Endometrial microvascular endothelial cells (primary cell): Measurements from ENCODE around the gene HTR3D. TPM values are rescaled to one million over a fixed set of nuclear protein-coding genes. Genes with fewer than 3 reads are reported as not detected.
"Not testable (repeated sequence)": the region's sequence is repeated elsewhere in the genome, so short reads cannot be mapped to it uniquely, and the experiment has no call there.

Source experiments
- in situ Hi-C: cut with HindIII; loops from 2 replicates; pipeline ENCODE4 v1.10.0; 2017; ENCODE audit warnings: low sequenced_read_pairs, low pct_unique_long_range_greater_than_20kb; ENCODE audit errors: inconsistent ontology term
- total RNA-seq: library from RNA; depleted of rRNA; stranded (reverse); fragments of >200 nt; gene quantifications from one replicate; pipeline ENCODE4 v1.2.3, GENCODE V29; 2015; ENCODE audit errors: inconsistent ontology term

Gene HTR3D
- total RNA-seq = not detected

DNA sequence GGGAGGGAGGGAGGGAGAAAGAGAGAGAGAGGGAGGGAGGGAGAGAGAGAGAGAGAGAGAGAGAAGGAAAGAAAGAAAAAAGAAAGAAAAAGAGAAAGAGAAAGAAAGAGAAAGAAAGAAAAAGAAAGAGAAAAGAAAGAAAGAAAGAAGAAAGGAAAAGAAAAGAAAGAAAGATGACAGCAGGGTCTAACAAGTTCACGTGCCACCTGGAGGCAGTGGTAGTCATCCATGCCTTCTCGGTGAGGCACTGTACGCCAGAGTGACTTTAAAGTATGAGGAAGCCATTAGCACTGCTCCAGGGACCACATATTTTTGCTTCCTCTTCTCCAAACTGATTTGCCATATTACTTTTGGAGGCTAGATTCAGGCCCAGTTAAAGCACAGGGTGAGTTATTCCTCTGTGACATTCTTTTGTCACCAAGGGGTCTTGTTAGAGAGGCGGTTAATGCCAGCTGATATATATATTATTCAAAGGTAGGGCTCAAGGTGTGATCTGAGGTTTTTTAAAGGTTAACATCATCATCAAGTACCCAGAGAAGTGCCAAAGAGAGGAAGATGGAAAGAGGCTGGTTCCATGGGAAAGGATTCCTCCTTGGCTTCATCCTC lies at the start of gene HTR3D:
HTR3D (plus strand) TSS at position 556 of the 606 bp plus-strand sequence; CDS start at position 556, 0 bp downstream.
- in situ Hi-C loops = no loop called here

- in situ Hi-C loops = no loop called here
Measured at GRCh38 chr3:183981990-183982644, 49.4 kb upstream of the HTR3D start.

GRCh38 chr3:183984127-183984740 lies 47.3 kb upstream of the HTR3D start:
- in situ Hi-C loops = no loop called here

DNA sequence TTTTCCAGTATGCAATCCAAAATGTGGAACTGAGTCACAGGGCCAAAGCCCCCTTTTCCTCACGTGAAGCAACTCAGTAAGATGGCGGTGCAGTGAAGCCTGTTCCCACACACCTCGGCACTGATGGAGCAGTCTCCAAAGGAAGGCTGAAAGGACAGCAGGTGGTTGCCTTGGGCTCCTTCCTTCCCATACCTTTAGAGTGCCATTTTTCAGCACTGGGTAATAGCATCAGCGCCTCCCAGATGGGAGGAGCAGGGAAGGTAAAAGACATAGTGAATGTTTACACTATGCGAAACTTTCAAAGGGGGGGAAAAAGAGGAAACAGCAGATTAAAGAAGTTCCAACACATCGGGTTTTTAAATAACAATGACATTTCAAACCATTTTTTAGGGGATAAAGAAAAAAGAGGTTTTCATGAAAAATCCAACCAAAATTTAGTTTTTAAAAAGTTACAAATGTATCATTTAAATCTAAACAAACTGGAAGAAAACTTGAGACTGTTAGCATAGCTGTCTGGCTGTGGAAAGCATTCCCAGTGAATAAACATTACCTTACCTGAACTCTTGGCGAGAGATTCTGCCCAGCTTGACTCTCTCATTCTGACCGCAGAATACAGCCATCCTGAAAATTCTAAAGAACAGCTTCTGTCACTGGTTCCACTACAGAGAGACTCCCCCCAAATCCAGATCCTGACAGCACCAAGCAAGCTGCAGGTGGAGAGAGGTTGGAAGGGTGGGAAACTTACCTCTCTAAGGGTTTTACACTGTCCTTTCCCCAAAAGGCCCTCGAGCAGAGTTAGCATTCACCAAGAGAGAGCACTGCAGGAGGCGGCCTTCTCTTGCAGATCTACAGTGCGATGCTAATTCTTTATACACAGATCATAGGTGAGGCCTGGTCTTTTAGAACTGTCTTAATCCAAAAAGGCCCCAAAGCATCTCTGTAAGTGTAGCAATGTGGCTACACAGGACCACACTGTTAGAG lies 46.5 kb upstream of the HTR3D start:
- in situ Hi-C loops = no loop called here

GRCh38 chr3:183987000-183987600 lies 44.4 kb upstream of the HTR3D start:
- in situ Hi-C loops = no loop called here

DNA sequence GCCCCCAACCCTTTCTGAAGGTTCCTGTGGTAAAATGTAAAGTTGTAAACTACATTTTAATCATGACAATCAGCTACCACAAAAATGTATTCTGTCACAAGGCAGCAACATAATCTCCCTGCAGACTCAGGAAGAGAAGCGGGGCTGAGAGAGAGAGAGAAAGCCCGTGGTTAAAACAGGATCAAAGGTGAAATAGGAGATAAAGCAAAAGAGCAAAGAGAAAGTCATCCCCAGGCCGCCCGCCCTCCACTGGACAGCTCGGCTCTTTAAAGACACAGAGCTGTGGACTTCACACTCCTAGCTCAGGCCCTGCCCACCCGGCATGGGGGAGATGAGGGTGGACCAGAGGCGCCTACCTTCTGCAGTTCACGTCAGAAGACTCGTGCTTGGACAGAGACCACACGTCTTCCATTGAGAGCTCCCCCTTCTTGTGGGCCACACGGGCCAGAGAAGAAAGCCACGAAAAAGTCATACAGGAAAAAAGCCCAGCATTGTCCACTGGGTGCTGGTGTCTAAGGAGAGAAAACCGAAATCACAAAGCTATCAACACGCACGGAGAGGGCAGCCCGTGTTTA lies 43.2 kb upstream of the HTR3D start:
- in situ Hi-C loops = no loop called here

GRCh38 chr3:183991403-183991802 lies 40.1 kb upstream of the HTR3D start:
- in situ Hi-C loops = no loop called here

DNA sequence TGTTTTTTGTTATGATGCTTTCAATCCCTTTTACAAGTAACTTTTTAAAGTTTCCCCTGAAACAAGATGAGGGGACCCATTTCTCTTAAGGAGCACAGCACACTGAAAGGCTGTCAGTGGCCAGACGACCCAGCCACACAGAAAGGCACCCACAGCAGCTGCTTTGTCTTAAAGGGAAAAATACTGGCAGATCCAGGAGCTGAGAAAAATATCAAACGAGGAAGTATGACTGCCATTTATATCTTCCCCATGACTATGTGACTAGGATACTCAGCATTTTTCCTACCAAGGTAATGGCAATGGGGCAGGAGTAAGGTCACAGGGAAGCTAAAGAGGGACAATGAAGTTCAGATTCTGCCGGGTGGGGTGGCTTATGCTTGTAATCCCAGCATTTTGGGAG lies 29.8 kb upstream of the HTR3D start:
- in situ Hi-C loops = no loop called here

DNA sequence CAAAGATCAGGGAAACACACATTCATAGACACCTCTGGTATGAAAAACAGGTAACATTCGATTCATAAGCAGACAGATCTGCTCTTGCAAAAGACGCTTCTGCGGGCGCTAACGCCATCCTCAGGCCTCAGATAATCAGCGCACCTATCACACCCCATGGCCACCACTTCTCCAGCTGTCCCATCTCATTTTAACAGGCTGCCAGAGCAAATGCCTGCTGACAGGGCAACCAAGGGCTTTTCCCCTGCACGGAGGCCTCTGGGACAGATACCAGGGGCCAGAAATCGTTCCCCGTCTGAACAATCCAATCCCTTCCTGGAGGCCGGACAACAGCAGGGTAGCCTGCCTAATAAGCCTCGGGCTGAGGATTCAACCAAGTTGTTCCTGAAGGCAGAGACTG lies 29.1 kb upstream of the HTR3D start:
- in situ Hi-C loops = no loop called here

- in situ Hi-C loops = no loop called here
Measured at GRCh38 chr3:184003187-184003967, 28.2 kb upstream of the HTR3D start.

GRCh38 chr3:184004476-184004875 lies 27.1 kb upstream of the HTR3D start:
- in situ Hi-C loops = no loop called here

DNA sequence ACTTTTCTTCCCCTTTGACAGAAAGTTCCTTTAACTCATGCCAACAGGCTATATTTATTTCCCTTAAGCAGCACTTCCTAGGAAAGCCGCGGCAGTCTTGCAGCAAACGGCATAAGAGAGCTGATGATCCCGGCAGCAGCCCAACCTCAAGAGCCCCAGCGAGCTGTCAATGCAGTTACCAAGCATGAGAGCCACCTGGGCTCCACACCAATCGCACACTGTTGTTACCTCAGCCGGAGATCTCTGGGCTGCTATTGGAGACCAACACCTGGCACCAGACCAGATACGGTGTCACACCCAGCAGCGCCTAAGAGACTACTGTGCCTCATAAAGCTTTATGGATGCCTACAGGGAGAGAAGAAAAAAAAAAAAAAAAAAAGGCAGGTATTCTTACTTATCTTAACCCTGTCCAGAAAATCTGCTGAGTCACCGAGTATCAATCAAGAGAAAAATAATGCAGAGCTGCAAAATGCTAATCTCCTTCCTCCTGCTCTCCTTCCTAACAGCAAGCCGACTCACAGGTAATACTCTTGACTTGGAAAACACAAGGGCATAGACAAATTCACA lies 25.5 kb upstream of the HTR3D start:
- in situ Hi-C loops = no loop called here

GRCh38 chr3:184007143-184007813 lies 24.3 kb upstream of the HTR3D start:
- in situ Hi-C loops = not testable (repeated sequence)

- in situ Hi-C loops = no loop called here
Measured at GRCh38 chr3:184008161-184008560, 23.4 kb upstream of the HTR3D start.

DNA sequence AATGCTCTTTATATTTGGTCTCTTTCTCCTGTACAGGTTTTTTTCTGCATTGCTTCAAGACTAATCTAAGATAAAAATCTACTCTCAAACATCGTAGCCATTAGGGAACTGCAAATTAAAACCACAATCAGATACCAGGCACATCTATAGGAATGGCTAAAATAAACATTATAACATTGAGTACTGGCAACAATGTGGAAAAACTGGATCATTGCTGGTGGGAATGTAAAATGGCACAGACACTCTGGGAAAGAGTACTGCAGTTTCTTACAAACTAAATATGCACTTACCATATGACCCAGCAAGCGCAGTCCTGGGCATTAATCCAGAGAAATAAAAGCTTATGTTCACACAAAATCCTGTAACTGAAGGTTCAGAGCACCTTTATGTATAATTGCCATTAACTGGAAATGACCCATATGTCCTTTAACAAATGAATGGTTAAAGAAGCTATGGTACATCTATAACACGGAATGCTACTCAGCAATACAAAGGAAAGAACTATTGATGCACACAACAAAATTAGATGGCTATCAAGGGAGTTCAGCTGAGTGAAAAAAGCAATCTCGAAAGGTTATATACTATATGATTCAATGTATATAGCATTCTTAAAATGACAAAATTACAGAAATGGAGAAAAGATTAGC lies 20.2 kb upstream of the HTR3D start:
- in situ Hi-C loops = no loop called here
